Measurements from ENCODE around the gene SYK. TPM values are rescaled to one million over a fixed set of nuclear protein-coding genes. Genes with fewer than 3 reads are reported as not detected.

SYK gene
- polyA plus RNA-seq, 1 of the 3 experiments (the other 2 are of a cell fraction), result not detected

- no peaks in the 10 kb centered on the region for H3K9me3 ChIP-seq
- no peaks in the 10 kb centered on the region; the same call in 1 of the 2 replicates for H3K27me3 ChIP-seq (ENCODE audit: insufficient read depth)
- no peak overlapping the region for H3K27ac ChIP-seq (ENCODE audit: low read depth in 2 of 2, low read length in 1 of 2)
- ChIA-PET POLR2A (no interaction called here), CTCF (interaction anchor here (4.8 kb wide), 1 partner anchor 11 kb away, joined by 20 read pairs; no protein-coding TSS in a partner anchor)
- TF ChIP-seq CTCF (IDR thresholded peaks at IDR 0.05) (no peak), POLR2AphosphoS5 (IDR thresholded peaks at IDR 0.05; ENCODE audit: low read depth, low read length) (no peak)
- no peak for DNase-seq
- no peaks in the 10 kb centered on the region for H3K79me2 ChIP-seq (ENCODE audit: insufficient read depth)
- 52% methylated on average over 9 of the region's 9 CpGs for WGBS (ENCODE audit: low lambda C conversion rate)
- no peak overlapping the region for H3K9ac ChIP-seq
- peaks cover 11% of the 10 kb centered on the region for H3F3A ChIP-seq (replicated peaks; ENCODE audit: insufficient read depth)
- H3K4me3 ChIP-seq (ENCODE audit: low read depth in 2 of 2, low read length in 1 of 2), result no peak overlapping the region
- H3K4me2 ChIP-seq, result no peak overlapping the region
- no peaks in the 10 kb centered on the region for H3K36me3 ChIP-seq (replicated peaks in 1 of 2; ENCODE audit: control insufficient read depth in 1 of 2, insufficient read depth in 2 of 2, low read length in 1 of 2)
- H2AFZ ChIP-seq (ENCODE audit: low read depth), result no peak overlapping the region
- H4K20me1 ChIP-seq (ENCODE audit: insufficient read depth), result no peaks in the 10 kb centered on the region
- no peaks in the 10 kb centered on the region for H3K9me2 ChIP-seq
- H3K4me1 ChIP-seq (ENCODE audit: control insufficient read depth in 1 of 2, insufficient read depth in 2 of 2, low read depth in 1 of 2, low read length in 1 of 2), result no peaks in the 10 kb centered on the region
These were observed 80.0 kb downstream of the SYK start for GRCh38 chr9:90881648-90882047.

- Histone ChIP-seq H3K79me2 (ENCODE audit: insufficient read depth) (no peaks in the 10 kb centered on the region), H2AFZ (ENCODE audit: low read depth) (no peak overlapping the region), H3K9me3 (no peaks in the 10 kb centered on the region), H3K27me3 (ENCODE audit: insufficient read depth) (no peaks in the 10 kb centered on the region; the same call in 1 of the 2 replicates), H3K36me3 (replicated peaks in 1 of 2; ENCODE audit: control insufficient read depth in 1 of 2, insufficient read depth in 2 of 2, low read length in 1 of 2) (no peaks in the 10 kb centered on the region), H3K4me3 (ENCODE audit: low read depth in 2 of 2, low read length in 1 of 2) (no peak overlapping the region), H3F3A (replicated peaks; ENCODE audit: insufficient read depth) (peaks cover 11% of the 10 kb centered on the region), H3K9ac (no peak overlapping the region), H3K27ac (ENCODE audit: low read depth in 2 of 2, low read length in 1 of 2) (no peak overlapping the region), H3K9me2 (no peaks in the 10 kb centered on the region), H4K20me1 (ENCODE audit: insufficient read depth) (no peaks in the 10 kb centered on the region), H3K4me1 (ENCODE audit: control insufficient read depth in 1 of 2, insufficient read depth in 2 of 2, low read depth in 1 of 2, low read length in 1 of 2) (no peaks in the 10 kb centered on the region), H3K4me2 (no peak overlapping the region)
- TF ChIP-seq TAF1 (IDR thresholded peaks at IDR 0.05; ENCODE audit: borderline replicate concordance, low read depth, low read length) (no peak), JUND (IDR thresholded peaks at IDR 0.05) (no peak), MEF2A (IDR thresholded peaks at IDR 0.05; ENCODE audit: borderline replicate concordance, low read depth) (no peak), SMC3 (IDR thresholded peaks at IDR 0.05; ENCODE audit: low read depth, low read length) (no peak)
- WGBS (ENCODE audit: low lambda C conversion rate), result 100% methylated on average over 1 of the region's 4 CpGs
- CTCF ChIA-PET, result interaction anchor here (1.0 to 4.8 kb wide), 2 partner anchors 12 kb away, joined by 3 to 20 read pairs; no protein-coding TSS in a partner anchor
- POLR2A ChIA-PET, result no interaction called here
- DNase-seq, result no peak
These were observed 81.5 kb downstream of the SYK start for GRCh38 chr9:90882991-90883600.

- Histone ChIP-seq H3K79me2 (ENCODE audit: insufficient read depth) (no peaks in the 10 kb centered on the region), H3K9ac (no peak overlapping the region), H3K4me3 (ENCODE audit: low read depth in 2 of 2, low read length in 1 of 2) (no peak overlapping the region), H3K36me3 (replicated peaks in 1 of 2; ENCODE audit: control insufficient read depth in 1 of 2, insufficient read depth in 2 of 2, low read length in 1 of 2) (no peaks in the 10 kb centered on the region), H3K4me2 (no peak overlapping the region), H3F3A (replicated peaks; ENCODE audit: insufficient read depth) (peaks cover 11% of the 10 kb centered on the region), H3K4me1 (ENCODE audit: control insufficient read depth in 1 of 2, insufficient read depth in 2 of 2, low read depth in 1 of 2, low read length in 1 of 2) (no peaks in the 10 kb centered on the region), H4K20me1 (ENCODE audit: insufficient read depth) (no peaks in the 10 kb centered on the region), H3K9me2 (no peaks in the 10 kb centered on the region), H3K9me3 (no peaks in the 10 kb centered on the region), H3K27ac (ENCODE audit: low read depth in 2 of 2, low read length in 1 of 2) (no peak overlapping the region), H2AFZ (ENCODE audit: low read depth) (no peak overlapping the region), H3K27me3 (ENCODE audit: insufficient read depth) (no peaks in the 10 kb centered on the region; the same call in 1 of the 2 replicates)
- no peak for DNase-seq
- ChIA-PET CTCF (interaction anchor here (1.0 kb wide), 1 partner anchor 13 kb away, joined by 3 read pairs; no protein-coding TSS in a partner anchor), POLR2A (no interaction called here)
- TF ChIP-seq YY1 (IDR thresholded peaks at IDR 0.05; ENCODE audit: low read depth) (no peak), MEF2A (IDR thresholded peaks at IDR 0.05; ENCODE audit: borderline replicate concordance, low read depth) (no peak), REST (IDR thresholded peaks at IDR 0.05; ENCODE audit: low read depth, low read length) (no peak), GATA2 (CRISPR knock-in tag; IDR thresholded peaks at IDR 0.05) (no peak), SMC3 (IDR thresholded peaks at IDR 0.05; ENCODE audit: low read depth, low read length) (no peak), JUND (IDR thresholded peaks at IDR 0.05) (no peak), PBX3 (IDR thresholded peaks at IDR 0.05) (no peak), GABPA (IDR thresholded peaks at IDR 0.05; ENCODE audit: low read depth) (no peak)
- WGBS (ENCODE audit: low lambda C conversion rate), result 81% methylated on average over 2 of the region's 2 CpGs
These were observed 82.0 kb downstream of the SYK start for GRCh38 chr9:90883661-90884060.
